Bronchial epithelial cell (primary cell): ENCODE data around the gene NAIF1. TPM values are rescaled to one million over a fixed set of nuclear protein-coding genes. Genes with fewer than 3 reads are reported as not detected.
"Not testable (repeated sequence)": the region's sequence is repeated elsewhere in the genome, so short reads cannot be mapped to it uniquely, and the experiment has no call there.

Source experiments
- DNase-seq: peaks from one replicate; pipeline ENCODE4 v3.0.0-alpha.2; 2010; ENCODE audit warnings: low read depth
- FAIRE-seq: peaks from 2 replicates; lab custom pipeline; 2011; peaks lifted over from hg19 to GRCh38; lab: Jason Lieb, UNC
- H3K27me3 ChIP-seq: 2 replicates; pipeline ENCODE4 v1.5.1; 2011; ENCODE audit warnings: low read length; ENCODE audit not compliant: control insufficient read depth, insufficient read depth
- H3K36me3 ChIP-seq: 2 replicates; pipeline ENCODE4 v1.5.1; 2011; ENCODE audit warnings: low read length; ENCODE audit not compliant: control insufficient read depth, insufficient read depth
- H3K4me3 ChIP-seq: 2 replicates; pipeline ENCODE4 v1.5.1; 2011; ENCODE audit warnings: mild to moderate bottlenecking, low read depth, low read length, control low read depth
- CTCF ChIP-seq: IDR thresholded peaks from 2 replicates; pipeline ENCODE4 v1.5.1; 2011; ENCODE audit warnings: mild to moderate bottlenecking, moderate library complexity, low read length, control low read depth, inconsistent platforms; ENCODE audit not compliant: insufficient read depth, severe bottlenecking
- total RNA-seq: library from RNA; depleted of rRNA; stranded (reverse); fragments of >200 nt; gene quantifications from 2 replicates; pipeline ENCODE4 v1.2.1, GENCODE V29; 2014

Gene NAIF1
- total RNA-seq, 1 donor from 2014 or later, result 10.3 TPM

- FAIRE-seq (no peak), DNase-seq (no peak)
- no peak for TF ChIP-seq CTCF
- no peaks in the 10 kb centered on the region for H3K27me3 ChIP-seq
- no peaks in the 10 kb centered on the region for H3K36me3 ChIP-seq
- H3K4me3 ChIP-seq, result no peak overlapping the region
Observed at GRCh38 chr9:128048663-128049062, 18.5 kb downstream of the NAIF1 start.

GRCh38 chr9:128047231-128047630, 19.9 kb downstream of the NAIF1 start:
- peaks cover 2% of the 10 kb centered on the region for H3K27me3 ChIP-seq
- no peak for DNase-seq
- no peak overlapping the region for H3K4me3 ChIP-seq
- no peak for TF ChIP-seq CTCF
- FAIRE-seq, result no peak
- H3K36me3 ChIP-seq, result no peaks in the 10 kb centered on the region

- TF ChIP-seq CTCF, result no peak
- H3K4me3 ChIP-seq, result no peak overlapping the region
- DNase-seq (no peak), FAIRE-seq (no peak)
- H3K36me3 ChIP-seq, result no peaks in the 10 kb centered on the region
- peaks cover 2% of the 10 kb centered on the region for H3K27me3 ChIP-seq
Observed at GRCh38 chr9:128045831-128046230, 21.3 kb downstream of the NAIF1 start.

- not testable (repeated sequence) for H3K4me3 ChIP-seq, FAIRE-seq, H3K36me3 ChIP-seq, DNase-seq, H3K27me3 ChIP-seq
Observed at GRCh38 chr9:128045409-128045808, 21.7 kb downstream of the NAIF1 start.

GRCh38 chr9:128043467-128043868, 23.7 kb downstream of the NAIF1 start:
- Histone ChIP-seq H3K27me3 (peaks cover 2% of the 10 kb centered on the region), H3K36me3 (no peaks in the 10 kb centered on the region), H3K4me3 (no peak overlapping the region)
- DNase-seq, result no peak
- FAIRE-seq, result no peak
- no peak for TF ChIP-seq CTCF

GRCh38 chr9:128042043-128042442, 25.1 kb downstream of the NAIF1 start:
- DNase-seq (no peak), FAIRE-seq (no peak)
- H3K4me3 ChIP-seq, result no peak overlapping the region
- TF ChIP-seq CTCF, result no peak
- H3K27me3 ChIP-seq, result peaks cover 2% of the 10 kb centered on the region
- H3K36me3 ChIP-seq, result no peaks in the 10 kb centered on the region

GRCh38 chr9:128040783-128041182, 26.3 kb downstream of the NAIF1 start:
- H3K4me3 ChIP-seq, DNase-seq, H3K27me3 ChIP-seq, FAIRE-seq, H3K36me3 ChIP-seq: not testable (repeated sequence)

- FAIRE-seq, result not testable (repeated sequence)
Observed at GRCh38 chr9:128036522-128036921, 30.6 kb downstream of the NAIF1 start.

More at GRCh38 chr9:128036522-128036921, 30.6 kb downstream of the NAIF1 start:
- H3K4me3 ChIP-seq, H3K36me3 ChIP-seq, H3K27me3 ChIP-seq, DNase-seq: not testable (repeated sequence)
